Thoracic aorta (tissue), 2 donors: Measurements from ENCODE around the gene GIPC1. TPM values are rescaled to one million over a fixed set of nuclear protein-coding genes. Genes with fewer than 3 reads are reported as not detected.

Experiments used
- ATAC-seq: fragments of 150-250 bp; one replicate; pipeline ENCODE4 v1.8.0; 2017; ENCODE audit warnings: low read depth; ENCODE audit not compliant: insufficient number of reproducible peaks, low FRiP score
- DNase-seq: peaks from one replicate; pipeline ENCODE4 v3.0.0-alpha.2; 2020; ENCODE audit warnings: low spot score
- H3K27ac ChIP-seq, 2 donors: fragments of 200-600 bp; sonication (generic); 1 replicate in 1 of 2; 2 replicates in 1 of 2; pipeline ENCODE4 v1.5.1; 2016; ENCODE audit warnings: mild to moderate bottlenecking in 2 of 2, moderate library complexity in 2 of 2
- H3K27me3 ChIP-seq: fragments of 200-600 bp; sonication (generic); replicated peaks from 2 replicates; pipeline ENCODE4 v1.6.0; 2016; ENCODE audit warnings: mild to moderate bottlenecking; ENCODE audit not compliant: insufficient read depth
- H3K36me3 ChIP-seq: fragments of 200-600 bp; sonication (generic); one replicate; pipeline ENCODE4 v1.5.1; 2016
- H3K4me1 ChIP-seq, 2 donors: fragments of 200-600 bp; sonication (generic); 1 replicate in 1 of 2; 2 replicates in 1 of 2; pipeline versions ENCODE4 v1.5.1 to v1.6.0; 2016; ENCODE audit warnings: low read depth in 2 of 2, mild to moderate bottlenecking in 1 of 2; ENCODE audit not compliant: control insufficient read depth in 1 of 2
- H3K4me3 ChIP-seq: fragments of 200-600 bp; sonication (generic); 2 replicates; pipeline ENCODE4 v1.5.1; 2016; ENCODE audit warnings: mild to moderate bottlenecking
- H3K9me3 ChIP-seq: fragments of 200-600 bp; sonication (generic); 2 replicates; pipeline ENCODE4 v1.5.1; 2016
- CTCF ChIP-seq: fragments of 200-600 bp; sonication (generic); IDR thresholded peaks from one replicate; pipeline ENCODE4 v1.5.1; 2019; ENCODE audit warnings: antibody characterized with exemption
- total RNA-seq, 2 donors: library from RNA; depleted of rRNA; stranded (reverse); fragments of >200 nt; gene quantifications; one replicate each; pipeline versions ENCODE4 v1.1.0 to v1.2.3, GENCODE V29; 2016

GIPC1 gene
- total RNA-seq, 2 donors from 2014 or later = 56.4 to 77.8 TPM

GRCh38 chr19:14472202-14472938, 23.6 kb downstream of the GIPC1 start:
- H3K4me3 ChIP-seq = peak overlapping the region; percentile 53
- no peak for DNase-seq

DNA sequence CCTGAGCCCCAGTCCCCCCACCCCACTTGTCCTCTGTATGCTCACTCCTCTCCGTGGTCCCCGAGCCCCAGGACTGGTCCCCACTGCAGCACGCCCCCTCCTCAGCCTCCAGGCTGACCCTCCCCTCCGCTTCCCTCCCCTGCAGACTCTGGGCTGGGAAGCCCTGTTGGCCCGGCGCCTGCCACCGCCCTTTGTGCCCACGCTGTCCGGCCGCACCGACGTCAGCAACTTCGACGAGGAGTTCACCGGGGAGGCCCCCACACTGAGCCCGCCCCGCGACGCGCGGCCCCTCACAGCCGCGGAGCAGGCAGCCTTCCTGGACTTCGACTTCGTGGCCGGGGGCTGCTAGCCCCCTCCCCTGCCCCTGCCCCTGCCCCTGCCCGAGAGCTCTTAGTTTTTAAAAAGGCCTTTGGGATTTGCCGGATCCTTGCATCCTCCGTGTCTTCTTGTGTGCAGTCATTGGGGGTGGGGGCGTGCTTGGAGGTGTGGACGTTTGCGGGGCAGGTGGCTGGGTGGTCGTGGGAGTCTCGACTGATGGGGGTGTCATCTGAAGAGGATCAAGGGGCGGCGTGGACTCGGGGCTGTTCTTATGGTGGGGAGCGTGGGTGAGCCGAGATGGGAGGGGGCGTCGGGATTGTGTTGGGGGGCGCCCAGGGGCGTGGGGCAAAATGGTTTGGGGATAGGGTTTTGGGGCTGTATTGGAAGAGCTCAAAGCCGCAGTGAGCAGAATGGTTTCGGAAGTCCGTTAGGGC, 24.3 kb downstream of the GIPC1 start:
- no peak for ATAC-seq
- no peak for DNase-seq
- H3K9me3 ChIP-seq = no peaks in the 10 kb centered on the region
- no peak for TF ChIP-seq CTCF
- no peak overlapping the region for H3K27ac ChIP-seq
- H3K4me1 ChIP-seq = peaks cover 15 to 35% of the 10 kb centered on the region in 2 donors
- no peaks in the 10 kb centered on the region for H3K27me3 ChIP-seq
- peaks cover 38% of the 10 kb centered on the region for H3K36me3 ChIP-seq
- H3K4me3 ChIP-seq = no peak overlapping the region

More at GRCh38 chr19:14472202-14472938, 23.6 kb downstream of the GIPC1 start:
- Histone ChIP-seq H3K9me3 (no peaks in the 10 kb centered on the region), H3K4me1 (peaks cover 15 to 35% of the 10 kb centered on the region in 2 donors), H3K36me3 (peaks cover 33% of the 10 kb centered on the region), H3K27me3 (no peaks in the 10 kb centered on the region), H3K27ac (no peak overlapping the region)
- peak; percentile 99 for TF ChIP-seq CTCF
- no peak for ATAC-seq

- Histone ChIP-seq H3K27me3 (no peaks in the 10 kb centered on the region), H3K27ac (no peak overlapping the region), H3K4me3 (no peak overlapping the region), H3K4me1 (peaks cover 11 to 30% of the 10 kb centered on the region in 2 donors), H3K36me3 (peaks cover 48% of the 10 kb centered on the region), H3K9me3 (no peaks in the 10 kb centered on the region)
- TF ChIP-seq CTCF = no peak
- DNase-seq (no peak), ATAC-seq (no peak)
Measured at GRCh38 chr19:14470031-14470876, 25.7 kb downstream of the GIPC1 start.

DNA sequence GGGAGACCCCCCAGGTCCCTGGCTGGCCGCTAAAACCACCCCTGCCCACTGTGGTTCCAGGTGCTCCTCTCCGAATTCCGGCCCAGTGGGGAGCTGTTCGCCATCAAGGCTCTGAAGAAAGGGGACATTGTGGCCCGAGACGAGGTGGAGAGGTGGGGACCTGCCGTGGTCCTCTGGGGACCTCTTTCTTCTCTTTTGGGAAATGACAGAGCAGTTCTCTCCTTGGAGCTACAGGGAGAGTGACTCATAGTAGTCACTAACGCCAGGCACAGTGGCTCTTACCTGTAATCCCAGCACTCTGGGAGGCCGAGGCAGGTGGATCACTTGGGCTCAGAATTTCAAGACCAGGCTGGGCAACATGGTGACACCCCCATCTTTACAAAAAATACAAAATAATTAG, 28.1 kb downstream of the GIPC1 start:
- no peak for ATAC-seq
- no peak for DNase-seq
- no peak overlapping the region for H3K27ac ChIP-seq
- no peak overlapping the region for H3K4me3 ChIP-seq
- no peaks in the 10 kb centered on the region for H3K9me3 ChIP-seq
- no peaks in the 10 kb centered on the region for H3K27me3 ChIP-seq
- peaks cover 65% of the 10 kb centered on the region for H3K36me3 ChIP-seq
- no peak for TF ChIP-seq CTCF
- H3K4me1 ChIP-seq = peaks cover 7 to 12% of the 10 kb centered on the region in 2 donors
